GM19239 (cell line): Measurements from ENCODE around the gene SCN5A.
A peak's percentile ranks its signal among the peaks of the same experiment; 100 is the strongest.

Experiments
- DNase-seq: peaks from one replicate; pipeline ENCODE4 v3.0.0; 2011; ENCODE audit warnings: low spot score; ENCODE audit not compliant: insufficient read length
- FAIRE-seq: peaks from 2 replicates; lab custom pipeline; 2011; peaks lifted over from hg19 to GRCh38; lab: Jason Lieb, UNC

Gene SCN5A

GRCh38 chr3:38549082-38549481 lies 100.4 kb downstream of the SCN5A start:
- DNase-seq: no peak
- FAIRE-seq: no peak

GRCh38 chr3:38548154-38548931 lies 101.1 kb downstream of the SCN5A start:
- DNase-seq (no peak), FAIRE-seq (no peak)

GRCh38 chr3:38545983-38546382 lies 103.5 kb downstream of the SCN5A start:
- no peak for FAIRE-seq

GRCh38 chr3:38545550-38545949 lies 103.9 kb downstream of the SCN5A start:
- DNase-seq (no peak), FAIRE-seq (no peak)

More at GRCh38 chr3:38545983-38546382, 103.5 kb downstream of the SCN5A start:
- DNase-seq: no peak

GRCh38 chr3:38544926-38545325 lies 104.6 kb downstream of the SCN5A start:
- FAIRE-seq: no peak
- DNase-seq: no peak

GRCh38 chr3:38543586-38543985 lies 105.9 kb downstream of the SCN5A start:
- no peak for FAIRE-seq
- no peak for DNase-seq

GRCh38 chr3:38542401-38543298 lies 106.8 kb downstream of the SCN5A start:
- FAIRE-seq (no peak), DNase-seq (no peak)

- no peak for DNase-seq
Measured at GRCh38 chr3:38541806-38542205, 107.7 kb downstream of the SCN5A start.

GRCh38 chr3:38538773-38539353 lies 110.6 kb downstream of the SCN5A start:
- FAIRE-seq (no peak), DNase-seq (no peak)

More at GRCh38 chr3:38541806-38542205, 107.7 kb downstream of the SCN5A start:
- no peak for FAIRE-seq

- DNase-seq: no peak
- no peak for FAIRE-seq
Measured at GRCh38 chr3:38536671-38537070, 112.8 kb downstream of the SCN5A start.

- FAIRE-seq (no peak), DNase-seq (no peak)
Measured at GRCh38 chr3:38534604-38535003, 114.9 kb downstream of the SCN5A start.

- FAIRE-seq: no peak
- no peak for DNase-seq
Measured at GRCh38 chr3:38534180-38534579, 115.3 kb downstream of the SCN5A start.

- no peak for FAIRE-seq
- DNase-seq: no peak
Measured at GRCh38 chr3:38533285-38533976, 116.1 kb downstream of the SCN5A start.

GRCh38 chr3:38532529-38532928 lies 117.0 kb downstream of the SCN5A start:
- DNase-seq (no peak), FAIRE-seq (no peak)

GRCh38 chr3:38528457-38528856 lies 121.0 kb downstream of the SCN5A start:
- DNase-seq: no peak
- no peak for FAIRE-seq

- DNase-seq (no peak), FAIRE-seq (no peak)
Measured at GRCh38 chr3:38526792-38527191, 122.7 kb downstream of the SCN5A start.

GRCh38 chr3:38524141-38524739 lies 125.2 kb downstream of the SCN5A start:
- DNase-seq: no peak

GRCh38 chr3:38522002-38522401 lies 127.5 kb downstream of the SCN5A start:
- DNase-seq (no peak), FAIRE-seq (no peak)

More at GRCh38 chr3:38524141-38524739, 125.2 kb downstream of the SCN5A start:
- no peak for FAIRE-seq

- FAIRE-seq: peak; percentile 99
Measured at GRCh38 chr3:38521391-38521987, 128.0 kb downstream of the SCN5A start.

More at GRCh38 chr3:38521391-38521987, 128.0 kb downstream of the SCN5A start:
- peak; percentile 48 for DNase-seq
